Panc1 (cell line): ENCODE data around the gene CSTF3. TPM values are rescaled to one million over a fixed set of nuclear protein-coding genes. Genes with fewer than 3 reads are reported as not detected.
A peak's percentile ranks its signal among the peaks of the same experiment; 100 is the strongest.

Experiments
- ATAC-seq: fragments of 200-7000 bp; cut with Tn5 transposase; 2 replicates; pipeline ENCODE4 v1.9.1; 2020; ENCODE audit warnings: mild to moderate bottlenecking, moderate library complexity
- BruUV-seq: library from RNA; stranded (reverse); fragments of 400-500 nt; replicated peaks from 2 replicates; lab custom pipeline; 2021; lab: Mats Ljungman, UMichigan
- CTCF ChIA-PET: fragments of 300-600 bp; sonication (Branson Sonifier 250); formaldehyde crosslinking; loops from one replicate; lab custom pipeline; 2022; ENCODE audit warnings: antibody characterized with exemption; lab: Charles Lee
- POLR2A ChIA-PET: fragments of 300-600 bp; sonication (Branson Sonifier 250); formaldehyde crosslinking; loops from one replicate; lab custom pipeline; 2022; ENCODE audit warnings: antibody characterized with exemption; lab: Charles Lee
- DNase-seq: peaks from one replicate; pipeline ENCODE4 v3.0.0-alpha.2; 2010; ENCODE audit warnings: low read depth, low spot score
- H3K27ac ChIP-seq: 2 replicates; pipeline ENCODE4 v1.5.1; 2011; ENCODE audit warnings: mild to moderate bottlenecking, low read length, inconsistent platforms
- H3K27me3 ChIP-seq: fragments of 200-500 bp; sonication (Bioruptor generic); 2 replicates; pipeline ENCODE4 v1.6.0; 2014; ENCODE audit warnings: low read length, inconsistent platforms; ENCODE audit not compliant: control insufficient read depth, insufficient read depth
- H3K36me3 ChIP-seq: fragments of 200-500 bp; sonication (Bioruptor generic); 2 replicates; pipeline ENCODE4 v1.5.1; 2014; ENCODE audit warnings: inconsistent platforms, mild to moderate bottlenecking, low read length, moderate library complexity; ENCODE audit not compliant: control insufficient read depth, insufficient read depth
- H3K4me1 ChIP-seq: 2 replicates; pipeline ENCODE4 v1.5.1; 2011; ENCODE audit warnings: inconsistent platforms, mild to moderate bottlenecking, low read length, moderate library complexity; ENCODE audit not compliant: control insufficient read depth, insufficient read depth
- H3K4me3 ChIP-seq, 2 experiments: 2 replicates each; pipeline ENCODE4 v1.5.1; 2011 to 2012; ENCODE audit warnings: low read depth in 2 of 2, low read length in 2 of 2, mild to moderate bottlenecking in 2 of 2, inconsistent platforms in 1 of 2, moderate library complexity in 1 of 2
- H3K9me3 ChIP-seq: fragments of 200-500 bp; sonication (Bioruptor generic); 2 replicates; pipeline ENCODE4 v1.5.1; 2014; ENCODE audit warnings: low read depth, mild to moderate bottlenecking, inconsistent platforms, low read length, moderate library complexity; ENCODE audit not compliant: control insufficient read depth, insufficient read depth
- POLR2AphosphoS5 ChIP-seq: IDR thresholded peaks from 2 replicates; pipeline ENCODE4 v1.6.1; 2012; ENCODE audit warnings: mild to moderate bottlenecking, low read depth, low read length, moderate library complexity
- REST ChIP-seq, 2 experiments: IDR thresholded peaks; 2 replicates each; pipeline ENCODE4 v1.6.1; 2011 to 2012; ENCODE audit warnings: low read depth in 2 of 2, control low read depth in 1 of 2, low read length in 1 of 2, mild to moderate bottlenecking in 1 of 2, moderate library complexity in 1 of 2; ENCODE audit not compliant: insufficient read depth in 1 of 2
- SIN3A ChIP-seq: IDR thresholded peaks from 2 replicates; pipeline ENCODE4 v1.6.1; 2012; ENCODE audit warnings: low read depth, mild to moderate bottlenecking, low read length, moderate library complexity, borderline replicate concordance; ENCODE audit not compliant: insufficient read depth
- TCF7L2 ChIP-seq: IDR thresholded peaks from 2 replicates; pipeline ENCODE4 v1.6.1; 2011; ENCODE audit warnings: mild to moderate bottlenecking, low read depth, low read length, inconsistent platforms
- in situ Hi-C: cut with HindIII; loops from 2 replicates; pipeline ENCODE4 v1.10.0; 2016; ENCODE audit warnings: low sequenced_read_pairs, low pct_unique_long_range_greater_than_20kb
- intact Hi-C: fragments of 100-400 bp; cut with micrococcal nuclease; formaldehyde crosslinking; loops from one replicate; pipeline ENCODE4 v1.10.0; 2022; ENCODE audit not compliant: unreplicated experiment
- total RNA-seq: library from RNA; stranded (reverse); gene quantifications from one replicate; pipeline ENCODE4 v1.2.1, GENCODE V29; 2021; ENCODE audit not compliant: unreplicated experiment
- TF ChIP-seq, protein P1 (sequence below): fragments of 450-650 bp; IDR thresholded peaks from 2 replicates; pipeline ENCODE4 v1.5.1; 2017; ENCODE audit warnings: mild to moderate bottlenecking

Gene CSTF3
- total RNA-seq, 1 experiment from 2014 or later = 29.8 TPM

GRCh38 chr11:33043221-33043830, 118.0 kb downstream of the CSTF3 start:
- H3K4me1 ChIP-seq = peaks cover 9% of the 10 kb centered on the region
- H3K9me3 ChIP-seq = no peaks in the 10 kb centered on the region
- intact Hi-C loops = no loop called here
- ChIA-PET CTCF (interaction anchor here (0.5 kb wide), 1 partner anchor 10 kb away, joined by 9 read pairs; no protein-coding TSS in a partner anchor), POLR2A (no interaction called here)
- H3K27me3 ChIP-seq = no peaks in the 10 kb centered on the region
- TF ChIP-seq TCF7L2 (no peak), REST (IDR thresholded peaks at IDR 0.05; ENCODE audit: insufficient read depth in 1 of 2, low read depth in 2 of 2, low read length in 1 of 2) (no peak)
- no peak overlapping the region for H3K27ac ChIP-seq
- H3K4me3 ChIP-seq = no peak overlapping the region
- no peak for ATAC-seq
- BruUV-seq = no TSS peak
- no peak for DNase-seq
- H3K36me3 ChIP-seq = peaks cover 5% of the 10 kb centered on the region
- in situ Hi-C loops = no loop called here

DNA sequence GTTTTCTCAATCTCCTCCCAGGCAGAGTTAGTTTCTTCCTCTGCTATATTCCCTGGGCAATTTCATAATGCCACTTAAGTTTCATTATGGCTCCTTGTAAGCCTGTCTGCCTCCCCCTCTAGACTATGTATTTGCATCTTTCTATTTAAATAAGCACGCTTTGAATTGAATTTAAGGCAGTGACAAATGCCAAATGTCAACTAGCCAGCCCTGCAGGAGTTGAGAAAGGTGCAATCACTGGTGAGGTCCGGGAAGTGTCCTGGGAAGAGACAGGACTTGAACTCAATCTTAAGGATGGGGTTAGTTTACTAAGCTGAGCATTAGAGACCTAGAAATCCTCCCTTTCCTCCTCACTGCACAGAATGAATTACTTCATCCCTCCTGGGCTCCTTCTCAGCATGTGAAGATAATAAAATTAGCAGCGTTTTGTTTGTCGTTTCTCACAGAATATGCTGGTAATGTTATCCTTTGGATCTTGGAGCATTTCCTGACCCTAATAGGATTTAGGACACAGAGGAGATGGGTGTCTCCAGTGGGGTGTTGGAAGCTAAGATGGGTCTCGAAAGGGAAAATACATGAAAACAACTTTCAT, 120.3 kb downstream of the CSTF3 start:
- Histone ChIP-seq H3K4me3 (peak overlapping the region; percentile 74 to 86), H3K9me3 (no peaks in the 10 kb centered on the region), H3K4me1 (peaks cover 9% of the 10 kb centered on the region), H3K27ac (peak overlapping the region; percentile 88), H3K27me3 (no peaks in the 10 kb centered on the region), H3K36me3 (0 out of 2 replicates have a peak, but pooled peaks cover 2% of the 10 kb centered on the region)
- in situ Hi-C loops = no loop called here
- CTCF ChIA-PET = no interaction called here
- DNase-seq (no peak), ATAC-seq (no peak)
- POLR2A ChIA-PET = no interaction called here
- BruUV-seq = TSS peak; percentile 64
- no peak for TF ChIP-seq TCF7L2
- TF ChIP-seq, protein P1, sequence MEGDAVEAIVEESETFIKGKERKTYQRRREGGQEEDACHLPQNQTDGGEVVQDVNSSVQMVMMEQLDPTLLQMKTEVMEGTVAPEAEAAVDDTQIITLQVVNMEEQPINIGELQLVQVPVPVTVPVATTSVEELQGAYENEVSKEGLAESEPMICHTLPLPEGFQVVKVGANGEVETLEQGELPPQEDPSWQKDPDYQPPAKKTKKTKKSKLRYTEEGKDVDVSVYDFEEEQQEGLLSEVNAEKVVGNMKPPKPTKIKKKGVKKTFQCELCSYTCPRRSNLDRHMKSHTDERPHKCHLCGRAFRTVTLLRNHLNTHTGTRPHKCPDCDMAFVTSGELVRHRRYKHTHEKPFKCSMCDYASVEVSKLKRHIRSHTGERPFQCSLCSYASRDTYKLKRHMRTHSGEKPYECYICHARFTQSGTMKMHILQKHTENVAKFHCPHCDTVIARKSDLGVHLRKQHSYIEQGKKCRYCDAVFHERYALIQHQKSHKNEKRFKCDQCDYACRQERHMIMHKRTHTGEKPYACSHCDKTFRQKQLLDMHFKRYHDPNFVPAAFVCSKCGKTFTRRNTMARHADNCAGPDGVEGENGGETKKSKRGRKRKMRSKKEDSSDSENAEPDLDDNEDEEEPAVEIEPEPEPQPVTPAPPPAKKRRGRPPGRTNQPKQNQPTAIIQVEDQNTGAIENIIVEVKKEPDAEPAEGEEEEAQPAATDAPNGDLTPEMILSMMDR = no peak
- TF ChIP-seq POLR2AphosphoS5 = no peak
- no peak for TF ChIP-seq REST (IDR thresholded peaks at IDR 0.05; ENCODE audit: insufficient read depth in 1 of 2, low read depth in 2 of 2, low read length in 1 of 2)
- no peak for TF ChIP-seq SIN3A
- intact Hi-C loops = no loop called here
